GM19328 (cell line): Measurements from ENCODE around the gene SNX10.
"Not testable (repeated sequence)": the region's sequence is repeated elsewhere in the genome, so short reads cannot be mapped to it uniquely, and the experiment has no call there.

Source experiments
- ATAC-seq: cut with Tn5 transposase; IDR thresholded peaks from one replicate; pipeline ENCODE4 v1.9.1; 2021; ENCODE audit warnings: mild to moderate bottlenecking, moderate library complexity; ENCODE audit not compliant: unreplicated experiment

The SNX10 gene, protein sequence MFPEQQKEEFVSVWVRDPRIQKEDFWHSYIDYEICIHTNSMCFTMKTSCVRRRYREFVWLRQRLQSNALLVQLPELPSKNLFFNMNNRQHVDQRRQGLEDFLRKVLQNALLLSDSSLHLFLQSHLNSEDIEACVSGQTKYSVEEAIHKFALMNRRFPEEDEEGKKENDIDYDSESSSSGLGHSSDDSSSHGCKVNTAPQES

GRCh38 chr7:26291699-26292538 lies at the start of gene SNX10:
Gene SNX10 (plus strand): TSS chr7:26291862. CDS start chr7:26346443, 54,581 bp downstream.
- ATAC-seq, result peak; percentile 68

DNA sequence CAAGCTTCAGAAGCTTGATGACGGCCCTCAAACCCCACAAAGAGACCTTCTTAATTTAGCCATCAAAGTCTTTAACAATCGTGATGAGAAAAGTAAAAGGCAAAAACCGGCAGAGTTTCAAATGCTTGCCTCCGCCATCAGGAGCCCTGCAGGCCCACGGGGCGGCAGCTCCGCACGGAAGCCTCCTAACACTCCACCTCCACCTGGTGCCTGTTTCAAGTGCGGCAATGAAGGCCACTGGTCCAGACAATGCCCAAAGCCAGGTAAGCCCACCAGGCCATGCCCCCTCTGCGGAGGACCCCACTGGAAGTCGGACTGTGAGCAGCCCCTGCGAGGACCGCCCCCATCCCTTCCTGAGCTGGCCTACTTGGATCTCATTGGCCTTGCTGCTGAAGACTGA lies 46.5 kb upstream of the SNX10 start:
- no peak for ATAC-seq

DNA sequence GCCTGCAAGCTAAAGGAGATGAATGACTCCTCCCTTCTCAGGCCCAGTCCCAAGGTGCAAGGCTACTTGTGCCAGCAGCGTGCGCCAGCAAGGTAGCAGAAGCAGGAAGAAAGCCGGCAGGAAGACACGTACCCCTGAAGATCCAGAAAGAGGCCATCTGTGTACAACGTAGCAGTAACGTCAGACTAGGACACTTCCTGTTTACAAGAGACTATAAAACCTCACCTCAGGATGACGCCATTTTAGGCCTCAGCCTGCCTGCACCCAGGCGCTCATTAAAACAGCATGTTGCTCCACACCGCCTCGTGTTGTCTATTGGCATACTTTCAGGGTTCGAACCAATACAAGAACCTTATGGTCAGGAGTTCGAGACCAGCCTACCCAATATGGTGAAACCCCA lies 41.4 kb upstream of the SNX10 start:
- ATAC-seq, result no peak

- ATAC-seq, result not testable (repeated sequence)
Measured at GRCh38 chr7:26261866-26262265, 29.8 kb upstream of the SNX10 start.

- ATAC-seq, result no peak
Measured at GRCh38 chr7:26265065-26265464, 26.6 kb upstream of the SNX10 start.

GRCh38 chr7:26265499-26266075 lies 26.1 kb upstream of the SNX10 start:
- no peak for ATAC-seq

DNA sequence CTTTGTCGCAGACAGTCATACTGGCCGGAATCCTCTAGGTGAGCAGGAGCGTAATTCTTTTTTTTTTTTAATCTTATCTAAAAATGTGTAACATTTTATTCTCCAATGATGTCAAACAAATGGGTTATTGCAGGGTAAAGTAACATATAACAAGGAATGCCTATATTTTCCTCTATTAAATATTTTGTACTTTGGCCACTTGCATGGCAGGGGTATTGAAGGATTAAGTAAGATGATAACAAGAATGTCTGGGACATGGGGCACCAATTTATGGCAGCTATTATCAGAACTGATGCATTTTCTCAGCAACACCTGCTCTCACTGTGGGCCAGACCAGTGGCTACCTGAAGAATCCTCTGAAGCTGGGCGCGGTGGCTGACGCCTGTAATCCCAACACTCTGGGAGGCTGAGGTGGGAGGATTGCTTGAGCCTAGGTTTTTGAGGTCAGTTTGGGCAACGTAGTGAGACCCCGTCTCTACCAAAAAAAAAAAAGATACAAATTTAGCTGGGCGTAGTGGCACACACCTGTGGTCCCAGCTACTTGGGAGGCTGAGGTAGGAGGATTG lies 24.0 kb upstream of the SNX10 start:
- ATAC-seq, result no peak

DNA sequence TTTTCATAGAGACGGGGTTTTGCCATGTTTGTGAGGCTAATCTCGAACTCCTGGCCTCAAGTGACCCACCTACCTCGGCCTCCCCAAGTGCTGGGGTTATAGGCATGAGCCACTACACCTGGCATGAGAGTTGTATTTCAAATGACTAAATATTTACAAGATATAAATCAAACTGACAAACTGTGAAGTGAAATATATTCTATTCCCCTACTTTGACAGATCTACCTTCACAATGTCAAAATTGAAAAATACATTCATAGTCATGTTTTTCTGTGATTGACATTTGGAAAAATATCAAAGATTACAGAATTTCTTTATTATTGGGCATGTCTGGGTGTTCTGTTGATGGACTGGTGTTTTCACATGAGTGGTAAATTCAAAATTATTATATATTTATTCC lies 16.4 kb upstream of the SNX10 start:
- ATAC-seq, result no peak

DNA sequence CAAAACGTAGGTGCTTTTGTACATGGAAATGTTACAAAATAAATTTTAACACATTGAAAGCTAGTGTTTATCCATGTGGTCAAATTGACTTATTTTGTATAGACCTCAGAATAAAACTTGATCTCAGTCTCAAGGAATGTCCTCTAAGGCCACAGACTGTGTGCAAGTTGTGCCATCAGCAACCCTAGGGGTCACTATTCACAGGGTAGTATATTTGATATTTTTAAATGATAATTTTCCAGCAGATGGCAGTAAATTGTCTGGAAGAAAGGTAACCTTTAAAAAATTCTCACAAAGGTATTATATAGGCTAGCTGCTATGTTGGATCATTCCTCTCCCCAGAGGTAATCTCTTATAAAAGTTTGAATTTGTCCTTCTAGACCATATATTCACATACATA lies 12.9 kb upstream of the SNX10 start:
- ATAC-seq, result no peak

DNA sequence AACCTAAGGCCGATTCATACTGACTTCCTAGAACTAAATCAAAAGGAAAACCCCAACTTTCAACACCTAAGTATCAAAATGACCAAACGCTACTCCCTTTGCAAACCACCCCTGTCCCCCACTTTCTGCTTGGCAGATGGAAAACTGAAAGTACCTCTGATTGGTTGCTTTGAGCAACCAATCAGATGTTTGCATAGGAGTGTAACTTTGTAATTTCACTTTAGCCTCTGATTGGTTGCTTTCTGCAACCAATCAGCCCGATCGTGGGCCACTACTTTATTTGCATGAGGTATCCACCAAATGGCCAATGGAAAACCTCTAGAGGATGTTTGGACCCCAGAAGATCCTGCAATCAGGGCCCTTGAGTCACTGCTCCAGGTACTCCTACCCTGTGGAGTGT lies 12.3 kb upstream of the SNX10 start:
- ATAC-seq, result no peak

GRCh38 chr7:26280097-26280496 lies 11.6 kb upstream of the SNX10 start:
- ATAC-seq, result no peak

- ATAC-seq, result no peak
Measured at GRCh38 chr7:26280723-26281122, 10.9 kb upstream of the SNX10 start.

DNA sequence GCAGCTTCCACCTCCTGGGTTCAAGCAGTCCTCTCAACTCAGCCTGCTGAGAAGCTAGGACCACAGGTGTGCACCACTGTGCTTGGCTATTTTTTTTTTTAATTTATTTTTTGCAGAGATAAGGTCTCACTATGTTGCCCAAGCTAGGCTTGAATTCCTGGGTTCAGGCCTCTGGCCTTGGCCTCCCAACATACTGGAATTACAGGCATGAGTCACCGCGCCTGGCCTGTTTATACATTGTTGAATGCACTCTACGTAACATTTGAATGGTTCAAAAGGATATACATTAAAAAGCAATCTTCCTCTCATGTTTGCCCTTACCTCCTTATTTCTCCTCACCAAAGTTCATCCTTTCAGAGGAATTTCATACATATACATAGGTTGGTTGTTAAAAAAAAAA lies 7.2 kb upstream of the SNX10 start:
- ATAC-seq, result no peak

DNA sequence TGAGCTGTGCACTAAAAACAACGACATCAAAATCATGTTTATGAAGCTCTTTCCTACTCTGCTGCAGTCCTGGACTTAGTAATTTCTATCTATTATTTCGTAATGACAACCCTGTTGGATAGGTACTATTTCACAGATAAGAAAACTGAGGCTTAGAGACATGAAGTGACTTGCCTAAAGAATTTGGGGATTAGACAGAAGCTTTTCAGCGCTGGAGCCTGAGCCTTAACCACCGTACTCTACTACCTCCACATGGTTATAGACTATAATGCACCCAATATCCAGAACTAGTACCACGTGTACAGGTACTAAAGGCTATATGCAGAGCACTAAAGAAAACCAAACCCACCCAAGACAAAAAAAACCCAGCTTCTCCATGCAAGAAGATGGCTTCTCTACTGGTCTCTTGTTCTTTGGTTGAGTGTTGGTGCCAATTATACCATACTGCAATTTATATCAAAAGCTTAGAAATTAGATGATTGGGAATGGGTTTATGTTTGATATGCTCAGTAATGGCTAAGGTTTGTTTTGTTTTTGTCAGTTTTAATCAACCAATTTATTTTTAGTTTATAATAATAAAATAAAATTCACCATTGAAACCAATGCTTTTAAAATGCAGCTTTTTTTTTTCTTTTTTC lies 6.5 kb upstream of the SNX10 start:
- no peak for ATAC-seq

DNA sequence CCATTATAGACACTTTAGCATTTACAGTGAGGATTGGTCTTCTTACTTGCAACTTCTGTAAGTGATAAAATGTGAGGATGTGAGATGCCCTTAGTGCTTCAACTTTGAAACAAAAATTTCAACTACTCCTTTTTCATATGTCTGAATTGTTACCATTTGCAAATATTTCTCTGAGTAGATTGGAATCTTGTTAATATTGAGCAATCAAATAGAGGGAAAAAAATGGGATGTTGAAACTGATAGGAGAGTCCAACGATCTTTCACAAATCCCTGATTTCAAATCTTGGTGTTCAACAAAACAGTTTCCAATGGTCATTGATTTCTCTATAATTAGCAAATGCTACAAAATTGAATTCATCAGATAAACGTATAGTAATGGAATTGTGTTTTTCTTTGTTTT lies 5.5 kb upstream of the SNX10 start:
- ATAC-seq, result no peak

- ATAC-seq, result not testable (repeated sequence)
Measured at GRCh38 chr7:26288126-26288525, 3.5 kb upstream of the SNX10 start.

GRCh38 chr7:26291251-26291650 lies 411 bp upstream of the SNX10 start:
- ATAC-seq, result no peak

GRCh38 chr7:26292768-26293560 lies 1.3 kb downstream of the SNX10 start:
- ATAC-seq, result no peak

DNA sequence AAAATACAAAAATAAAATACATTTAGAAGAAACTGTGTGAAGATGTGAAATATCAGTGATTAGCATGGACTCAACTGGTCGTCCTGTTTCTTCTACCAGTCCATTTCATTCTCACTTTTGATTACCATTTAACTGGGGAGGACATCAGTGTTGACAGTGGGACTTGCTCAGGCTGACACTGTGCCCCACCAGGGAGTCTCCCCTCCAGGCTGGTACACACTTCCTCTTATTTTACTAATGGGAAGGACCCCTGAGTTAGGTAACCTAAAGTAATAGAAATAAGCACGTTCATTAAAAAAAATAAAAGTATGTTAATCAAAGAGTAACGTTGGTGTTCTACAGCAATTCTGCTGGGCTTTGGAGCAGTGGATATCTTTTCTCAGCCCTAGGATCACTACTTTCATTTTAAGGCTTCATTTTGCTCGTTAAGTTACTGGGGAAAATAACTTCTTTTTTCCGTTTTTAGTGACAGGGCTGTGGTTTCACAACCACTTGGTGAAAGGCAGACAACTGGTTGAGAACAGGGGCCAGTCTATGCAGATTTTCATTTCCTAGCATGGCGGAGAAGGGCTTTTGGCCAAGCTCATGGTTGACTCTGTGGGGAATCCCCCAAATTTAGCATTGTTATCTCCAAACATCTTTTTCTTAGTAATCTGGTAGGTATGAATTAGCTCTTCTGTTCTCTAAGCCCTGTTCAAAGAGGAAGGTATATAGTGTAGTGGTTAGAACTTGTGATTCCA lies 2.1 kb downstream of the SNX10 start:
- ATAC-seq, result peak; percentile 60

DNA sequence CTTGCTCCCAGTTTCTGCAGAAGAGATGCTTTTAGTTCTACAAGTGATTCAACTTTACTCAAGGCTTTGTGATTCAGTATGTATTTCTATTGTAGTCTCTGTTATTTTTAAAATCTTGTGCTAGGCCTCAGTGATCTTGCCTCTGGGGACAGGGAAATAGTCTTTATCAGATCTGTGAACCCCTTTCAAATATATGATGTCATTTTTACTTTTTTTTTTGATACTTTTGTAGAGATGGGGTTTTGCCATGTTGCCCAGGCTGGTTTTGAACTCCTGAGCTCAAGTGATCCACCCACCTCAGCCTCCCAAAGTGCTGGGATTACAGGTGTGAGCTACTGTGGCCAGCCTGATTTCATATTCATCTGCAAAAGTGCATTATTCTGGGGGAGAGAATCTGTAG lies 3.4 kb downstream of the SNX10 start:
- ATAC-seq, result no peak
